Measurements from ENCODE around the gene SHLD2.
"Not testable (repeated sequence)": the region's sequence is repeated elsewhere in the genome, so short reads cannot be mapped to it uniquely, and the experiment has no call there.

- TF ChIP-seq, protein P1, sequence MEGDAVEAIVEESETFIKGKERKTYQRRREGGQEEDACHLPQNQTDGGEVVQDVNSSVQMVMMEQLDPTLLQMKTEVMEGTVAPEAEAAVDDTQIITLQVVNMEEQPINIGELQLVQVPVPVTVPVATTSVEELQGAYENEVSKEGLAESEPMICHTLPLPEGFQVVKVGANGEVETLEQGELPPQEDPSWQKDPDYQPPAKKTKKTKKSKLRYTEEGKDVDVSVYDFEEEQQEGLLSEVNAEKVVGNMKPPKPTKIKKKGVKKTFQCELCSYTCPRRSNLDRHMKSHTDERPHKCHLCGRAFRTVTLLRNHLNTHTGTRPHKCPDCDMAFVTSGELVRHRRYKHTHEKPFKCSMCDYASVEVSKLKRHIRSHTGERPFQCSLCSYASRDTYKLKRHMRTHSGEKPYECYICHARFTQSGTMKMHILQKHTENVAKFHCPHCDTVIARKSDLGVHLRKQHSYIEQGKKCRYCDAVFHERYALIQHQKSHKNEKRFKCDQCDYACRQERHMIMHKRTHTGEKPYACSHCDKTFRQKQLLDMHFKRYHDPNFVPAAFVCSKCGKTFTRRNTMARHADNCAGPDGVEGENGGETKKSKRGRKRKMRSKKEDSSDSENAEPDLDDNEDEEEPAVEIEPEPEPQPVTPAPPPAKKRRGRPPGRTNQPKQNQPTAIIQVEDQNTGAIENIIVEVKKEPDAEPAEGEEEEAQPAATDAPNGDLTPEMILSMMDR (conservative IDR thresholded peaks at IDR 0.05): not testable (repeated sequence)
- not testable (repeated sequence) for TF ChIP-seq EZH2 (IDR thresholded peaks at IDR 0.05; ENCODE audit: low read depth)
Measured at GRCh38 chr10:87200924-87201323, 105.9 kb downstream of the SHLD2 start.
